Smooth muscle cell (in vitro differentiated cells): ENCODE data around the gene ZFHX3. TPM values are rescaled to one million over a fixed set of nuclear protein-coding genes. Genes with fewer than 3 reads are reported as not detected.

Experiments used
- DNase-seq: peaks from one replicate; lab custom pipeline; 2025; ENCODE audit not compliant: unreplicated experiment; lab: John Stamatoyannopoulos, UW
- H2AFZ ChIP-seq: fragments of 200-600 bp; sonication (generic); 2 replicates; pipeline ENCODE4 v1.6.0; 2016; ENCODE audit warnings: antibody characterized with exemption, low read depth, mild to moderate bottlenecking
- H3F3A ChIP-seq: fragments of 200-600 bp; sonication (generic); 2 replicates; pipeline ENCODE4 v1.6.0; 2017; ENCODE audit warnings: antibody characterized with exemption, low read depth
- H3K27ac ChIP-seq: fragments of 200-600 bp; sonication (generic); 2 replicates; pipeline ENCODE4 v1.5.1; 2016; ENCODE audit warnings: low read depth, mild to moderate bottlenecking
- H3K27me3 ChIP-seq: fragments of 200-600 bp; sonication (generic); 2 replicates; pipeline ENCODE4 v1.6.1; 2016; ENCODE audit warnings: low read depth, mild to moderate bottlenecking
- H3K36me3 ChIP-seq: fragments of 200-600 bp; sonication (generic); 2 replicates; pipeline ENCODE4 v1.5.1; 2016; ENCODE audit warnings: low read depth
- H3K4me1 ChIP-seq: fragments of 200-600 bp; sonication (generic); 2 replicates; pipeline ENCODE4 v1.5.1; 2016; ENCODE audit warnings: low read depth
- H3K4me2 ChIP-seq: fragments of 200-600 bp; sonication (generic); 2 replicates; pipeline ENCODE4 v1.6.0; 2016; ENCODE audit warnings: mild to moderate bottlenecking
- H3K4me3 ChIP-seq: fragments of 200-600 bp; sonication (generic); 2 replicates; pipeline ENCODE4 v1.5.1; 2016; ENCODE audit warnings: mild to moderate bottlenecking
- H3K79me2 ChIP-seq: fragments of 200-600 bp; sonication (generic); 2 replicates; pipeline ENCODE4 v1.6.0; 2016; ENCODE audit warnings: low read depth, mild to moderate bottlenecking
- H3K9ac ChIP-seq: fragments of 200-600 bp; sonication (generic); 2 replicates; pipeline ENCODE4 v1.6.0; 2016; ENCODE audit warnings: low read depth
- H3K9me3 ChIP-seq: fragments of 200-600 bp; sonication (generic); replicated peaks from 2 replicates; pipeline ENCODE4 v1.5.1; 2016; ENCODE audit warnings: low read depth
- H4K20me1 ChIP-seq: fragments of 200-600 bp; sonication (generic); 2 replicates; pipeline ENCODE4 v1.6.0; 2016; ENCODE audit warnings: low read depth
- WGBS: methylation state at CpG from one replicate; pipeline ENCODE4 v1.1.7; 2016; ENCODE audit warnings: low lambda C conversion rate; 5-methylcytosine and 5-hydroxymethylcytosine counted together
- polyA plus RNA-seq: library from polyadenylated mRNA; unstranded; fragments of >200 nt; fragmentation: Nextera tagmentation; extraction: Ambion mirVana; gene quantifications from 2 replicates; pipeline ENCODE4 v1.2.1, GENCODE V29; 2016
- total RNA-seq: library from RNA; depleted of rRNA; stranded (reverse); fragments of >200 nt; gene quantifications from 2 replicates; pipeline ENCODE4 v1.2.3, GENCODE V29; 2014
- TF ChIP-seq, protein P1 (sequence below): fragments of 200-600 bp; sonication (generic); IDR thresholded peaks from 2 replicates; pipeline ENCODE4 v1.5.1; 2017; ENCODE audit warnings: borderline replicate concordance, mild to moderate bottlenecking, antibody characterized with exemption; ENCODE audit not compliant: insufficient read depth, poor library complexity, severe bottlenecking

The ZFHX3 gene
- total and polyA plus RNA-seq, 2 experiments from 2014 or later: 3.1 to 9.8 TPM

DNA sequence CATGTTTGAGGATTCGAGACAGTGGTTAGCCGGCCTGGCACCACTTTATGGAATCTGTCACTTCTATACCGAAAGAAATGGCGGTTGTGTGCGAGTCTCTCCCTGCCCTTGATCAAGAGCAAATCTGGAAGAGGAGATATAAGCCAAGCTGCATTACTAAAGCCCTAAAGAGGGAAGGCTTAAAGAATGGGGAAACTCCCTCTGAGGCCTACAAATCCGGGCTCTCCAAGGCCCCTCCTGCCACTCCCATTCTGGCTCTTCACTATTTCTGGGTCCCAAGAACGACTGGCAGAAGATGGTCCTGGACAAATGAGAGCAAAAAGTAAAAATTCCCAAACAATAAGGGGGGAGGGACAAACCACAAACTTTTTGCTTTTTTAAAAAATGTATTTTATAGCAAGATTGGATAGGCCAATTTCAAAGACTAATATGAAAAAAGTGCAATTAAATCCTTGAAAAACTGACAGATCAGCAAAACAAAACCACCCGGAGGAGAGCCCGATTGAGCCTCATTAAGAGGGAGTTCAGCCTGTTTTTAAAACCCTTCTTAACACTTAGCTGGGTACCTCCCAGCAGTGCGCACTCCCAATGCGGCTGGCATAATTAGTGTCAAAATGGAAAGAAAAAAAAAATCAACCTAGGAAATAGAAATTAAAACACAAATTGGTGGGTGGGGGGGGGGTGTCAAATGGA lies 193.5 kb downstream of the ZFHX3 start:
- Histone ChIP-seq H3K27ac (peak overlapping the region; percentile 14), H3K4me3 (no peak overlapping the region), H3K79me2 (peaks cover 21% of the 10 kb centered on the region), H3K4me1 (peaks cover 28% of the 10 kb centered on the region), H3K9me3 (no peaks in the 10 kb centered on the region), H3K4me2 (peak overlapping the region; percentile 23), H3K36me3 (no peaks in the 10 kb centered on the region), H2AFZ (no peak overlapping the region), H4K20me1 (peaks cover 58% of the 10 kb centered on the region), H3K9ac (no peak overlapping the region), H3F3A (no peaks in the 10 kb centered on the region), H3K27me3 (no peaks in the 10 kb centered on the region)
- WGBS: 70% methylated on average over 11 of the region's 11 CpGs
- DNase-seq: no peak
- TF ChIP-seq, protein P1, sequence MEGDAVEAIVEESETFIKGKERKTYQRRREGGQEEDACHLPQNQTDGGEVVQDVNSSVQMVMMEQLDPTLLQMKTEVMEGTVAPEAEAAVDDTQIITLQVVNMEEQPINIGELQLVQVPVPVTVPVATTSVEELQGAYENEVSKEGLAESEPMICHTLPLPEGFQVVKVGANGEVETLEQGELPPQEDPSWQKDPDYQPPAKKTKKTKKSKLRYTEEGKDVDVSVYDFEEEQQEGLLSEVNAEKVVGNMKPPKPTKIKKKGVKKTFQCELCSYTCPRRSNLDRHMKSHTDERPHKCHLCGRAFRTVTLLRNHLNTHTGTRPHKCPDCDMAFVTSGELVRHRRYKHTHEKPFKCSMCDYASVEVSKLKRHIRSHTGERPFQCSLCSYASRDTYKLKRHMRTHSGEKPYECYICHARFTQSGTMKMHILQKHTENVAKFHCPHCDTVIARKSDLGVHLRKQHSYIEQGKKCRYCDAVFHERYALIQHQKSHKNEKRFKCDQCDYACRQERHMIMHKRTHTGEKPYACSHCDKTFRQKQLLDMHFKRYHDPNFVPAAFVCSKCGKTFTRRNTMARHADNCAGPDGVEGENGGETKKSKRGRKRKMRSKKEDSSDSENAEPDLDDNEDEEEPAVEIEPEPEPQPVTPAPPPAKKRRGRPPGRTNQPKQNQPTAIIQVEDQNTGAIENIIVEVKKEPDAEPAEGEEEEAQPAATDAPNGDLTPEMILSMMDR: no peak

DNA sequence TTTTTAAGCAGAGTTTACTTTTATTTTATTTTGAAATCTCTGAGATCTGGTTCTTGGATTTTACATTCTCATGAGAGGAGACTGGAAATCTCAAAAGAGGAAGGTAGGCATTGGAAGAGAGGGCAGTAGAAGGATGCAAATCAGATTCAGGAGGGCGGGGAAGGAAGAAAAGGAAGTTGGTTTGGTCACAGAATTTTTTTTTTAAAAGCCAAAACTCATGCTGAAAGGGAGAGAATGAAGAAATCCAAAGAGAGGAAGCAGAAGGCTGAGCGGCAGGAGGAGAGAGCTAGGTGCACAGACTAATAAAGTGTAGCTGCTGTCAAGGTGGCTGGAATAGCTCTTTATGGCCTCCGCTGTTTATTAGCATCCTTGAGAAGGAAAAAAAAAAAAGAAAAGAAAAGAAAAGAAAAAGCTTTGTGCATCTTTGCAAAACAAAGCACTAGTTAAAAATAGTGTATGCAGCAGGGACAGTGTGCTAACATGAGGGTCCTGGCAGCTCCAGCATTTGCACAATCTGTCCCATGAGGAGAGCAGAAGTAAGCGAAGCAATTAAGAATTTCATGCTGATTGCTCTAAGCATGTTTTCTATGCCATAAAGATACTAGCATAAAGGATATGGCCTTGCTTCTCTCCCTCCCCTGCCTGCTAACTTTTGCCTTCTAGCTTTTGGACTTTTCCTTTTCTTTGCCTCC lies 194.2 kb downstream of the ZFHX3 start:
- 88% methylated on average over 4 of the region's 4 CpGs for WGBS
- Histone ChIP-seq H3K36me3 (no peaks in the 10 kb centered on the region), H3K4me1 (peaks cover 29% of the 10 kb centered on the region), H3K27me3 (no peaks in the 10 kb centered on the region), H3K79me2 (peaks cover 21% of the 10 kb centered on the region), H3K4me2 (peak overlapping the region; percentile 23), H3K9me3 (no peaks in the 10 kb centered on the region), H3K4me3 (no peak overlapping the region), H3K27ac (peak overlapping the region; percentile 14), H3F3A (no peaks in the 10 kb centered on the region), H3K9ac (no peak overlapping the region), H2AFZ (no peak overlapping the region), H4K20me1 (peaks cover 65% of the 10 kb centered on the region)
- TF ChIP-seq, protein P1: no peak
- no peak for DNase-seq

DNA sequence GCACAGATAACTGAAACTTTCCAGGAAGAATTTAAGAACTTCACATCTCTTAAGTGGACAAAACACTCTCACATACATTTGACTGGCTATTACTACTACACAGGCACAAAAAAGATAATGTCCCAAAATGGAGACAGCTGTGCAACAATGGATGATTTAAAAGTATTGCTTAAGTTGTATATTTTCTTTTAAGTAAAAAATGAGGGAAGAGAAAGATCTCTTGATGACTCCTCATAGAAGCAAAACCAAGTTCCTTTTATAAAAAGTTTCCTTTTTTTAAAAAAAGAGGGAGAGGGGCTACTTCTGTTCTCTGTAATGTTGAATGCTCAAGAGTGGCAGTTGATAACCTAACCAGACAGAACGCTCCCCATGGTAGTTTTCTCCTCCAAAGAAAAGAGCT lies 195.5 kb downstream of the ZFHX3 start:
- no peaks in the 10 kb centered on the region for H3K27me3 ChIP-seq
- no peak for DNase-seq
- peaks cover 18% of the 10 kb centered on the region for H3K4me1 ChIP-seq
- no peak overlapping the region for H3K27ac ChIP-seq
- TF ChIP-seq, protein P1: no peak
- H4K20me1 ChIP-seq: peaks cover 61% of the 10 kb centered on the region
- no peak overlapping the region for H2AFZ ChIP-seq
- H3K9ac ChIP-seq: no peak overlapping the region
- no peaks in the 10 kb centered on the region for H3F3A ChIP-seq
- peaks cover 21% of the 10 kb centered on the region for H3K79me2 ChIP-seq
- 96% methylated on average over 1 of the region's 1 CpG for WGBS
- H3K9me3 ChIP-seq: no peaks in the 10 kb centered on the region
- no peak overlapping the region for H3K4me2 ChIP-seq
- no peak overlapping the region for H3K4me3 ChIP-seq
- no peaks in the 10 kb centered on the region for H3K36me3 ChIP-seq
